Right ventricle myocardium superior (tissue), 1 donor: ENCODE data around the gene FGF14. TPM values are rescaled to one million over a fixed set of nuclear protein-coding genes. Genes with fewer than 3 reads are reported as not detected.

ENCODE experiments used
- ATAC-seq: fragments of 200-7000 bp; cut with Tn5 transposase; one replicate; pipeline ENCODE4 v1.9.1; 2020; ENCODE audit warnings: mild to moderate bottlenecking; ENCODE audit not compliant: poor library complexity
- DNase-seq: peaks from one replicate; pipeline ENCODE4 v3.0.0-alpha.2; 2020
- intact Hi-C: fragments of 100-400 bp; cut with DNase I; formaldehyde crosslinking; loops from one replicate; pipeline ENCODE4 v1.11.2; 2022
- total RNA-seq: library from RNA; stranded (reverse); fragmentation: NEBNext Ultra II Directional; extraction: Animal tissue kit (Norgen Biotek cat#: 25700); gene quantifications from one replicate; pipeline ENCODE4 v1.2.1, GENCODE V29; 2021
- donor health status: DM: no; HTN: yes; CAD: no; lungs with severe emphysema.

Gene FGF14
- total RNA-seq, 1 donor from 2014 or later = 2.6 TPM

- DNase-seq (no peak), ATAC-seq (no peak)
- intact Hi-C loops = no loop called here
Measured at GRCh38 chr13:102374233-102374632, 27.6 kb downstream of the FGF14 start.

- no peak for ATAC-seq
- DNase-seq = no peak
- intact Hi-C loops = no loop called here
Measured at GRCh38 chr13:102373221-102373620, 28.6 kb downstream of the FGF14 start.

GRCh38 chr13:102369302-102369701 lies 32.5 kb downstream of the FGF14 start:
- DNase-seq (no peak), ATAC-seq (no peak)
- intact Hi-C loops = no loop called here

GRCh38 chr13:102367836-102368235 lies 34.0 kb downstream of the FGF14 start:
- no peak for DNase-seq
- ATAC-seq = no peak
- intact Hi-C loops = no loop called here

- no peak for DNase-seq
- intact Hi-C loops = no loop called here
- ATAC-seq = no peak
Measured at GRCh38 chr13:102361113-102361512, 40.7 kb downstream of the FGF14 start.

- intact Hi-C loops = no loop called here
- ATAC-seq (no peak), DNase-seq (no peak)
Measured at GRCh38 chr13:102359264-102359663, 42.6 kb downstream of the FGF14 start.

- DNase-seq (no peak), ATAC-seq (no peak)
- intact Hi-C loops = no loop called here
Measured at GRCh38 chr13:102355251-102355650, 46.6 kb downstream of the FGF14 start.

GRCh38 chr13:102354011-102354410 lies 47.8 kb downstream of the FGF14 start:
- ATAC-seq = no peak
- no peak for DNase-seq
- intact Hi-C loops = no loop called here

- ATAC-seq = no peak
Measured at GRCh38 chr13:102351521-102351920, 50.3 kb downstream of the FGF14 start.

GRCh38 chr13:102347490-102347889 lies 54.4 kb downstream of the FGF14 start:
- DNase-seq (no peak), ATAC-seq (no peak)
- intact Hi-C loops = no loop called here

More at GRCh38 chr13:102351521-102351920, 50.3 kb downstream of the FGF14 start:
- no peak for DNase-seq
- intact Hi-C loops = no loop called here

- no peak for DNase-seq
- ATAC-seq = no peak
- intact Hi-C loops = no loop called here
Measured at GRCh38 chr13:102346769-102347168, 55.1 kb downstream of the FGF14 start.

- DNase-seq = no peak
- intact Hi-C loops = no loop called here
- ATAC-seq = no peak
Measured at GRCh38 chr13:102344410-102344809, 57.4 kb downstream of the FGF14 start.

- no peak for ATAC-seq
- intact Hi-C loops = no loop called here
- no peak for DNase-seq
Measured at GRCh38 chr13:102333320-102334198, 68.3 kb downstream of the FGF14 start.

GRCh38 chr13:102328909-102329308 lies 72.9 kb downstream of the FGF14 start:
- intact Hi-C loops = no loop called here
- ATAC-seq (no peak), DNase-seq (no peak)

GRCh38 chr13:102327119-102327617 lies 74.7 kb downstream of the FGF14 start:
- intact Hi-C loops = no loop called here
- ATAC-seq (no peak), DNase-seq (no peak)

GRCh38 chr13:102326381-102327118 lies 75.3 kb downstream of the FGF14 start:
- DNase-seq (no peak), ATAC-seq (no peak)
- intact Hi-C loops = no loop called here

GRCh38 chr13:102325321-102325720 lies 76.5 kb downstream of the FGF14 start:
- intact Hi-C loops = no loop called here
- DNase-seq (no peak), ATAC-seq (no peak)

GRCh38 chr13:102323505-102323904 lies 78.3 kb downstream of the FGF14 start:
- DNase-seq (no peak), ATAC-seq (no peak)
- intact Hi-C loops = no loop called here

- ATAC-seq (no peak), DNase-seq (no peak)
- intact Hi-C loops = no loop called here
Measured at GRCh38 chr13:102323012-102323411, 78.8 kb downstream of the FGF14 start.

GRCh38 chr13:102322211-102322610 lies 79.6 kb downstream of the FGF14 start:
- ATAC-seq = no peak
- intact Hi-C loops = no loop called here

More at GRCh38 chr13:102322211-102322610, 79.6 kb downstream of the FGF14 start:
- DNase-seq = no peak
